BLaER1 treated with 17β-estradiol and CSF1 and Interleukin-3, amounts not matched to agents 10 nM and 100 nM (cell line): Measurements from ENCODE around the gene TK2.
A peak's percentile ranks its signal among the peaks of the same experiment; 100 is the strongest.
"Not testable (repeated sequence)": the region's sequence is repeated elsewhere in the genome, so short reads cannot be mapped to it uniquely, and the experiment has no call there.

Experiments
- H3K27ac ChIP-seq, 11 experiments: shearing (Covaris generic); formaldehyde crosslinking; 2 replicates each; pipeline ENCODE4 v1.8.1; 2022
- H3K27me3 ChIP-seq, 11 experiments: shearing (Covaris generic); formaldehyde crosslinking; 2 replicates each; pipeline ENCODE4 v1.8.1; 2022
- H3K36me3 ChIP-seq, 11 experiments: shearing (Covaris generic); formaldehyde crosslinking; 2 replicates each; pipeline ENCODE4 v1.8.1; 2022
- H3K4me1 ChIP-seq, 10 experiments: shearing (Covaris generic); formaldehyde crosslinking; 2 replicates each; pipeline ENCODE4 v1.8.1; 2022
- H3K4me2 ChIP-seq, 11 experiments: shearing (Covaris generic); formaldehyde crosslinking; 2 replicates each; pipeline ENCODE4 v1.8.1; 2022
- H3K4me3 ChIP-seq, 10 experiments: shearing (Covaris generic); formaldehyde crosslinking; 2 replicates each; pipeline ENCODE4 v1.8.1; 2022
- H3K9ac ChIP-seq, 11 experiments: shearing (Covaris generic); formaldehyde crosslinking; 2 replicates each; pipeline ENCODE4 v1.8.1; 2022
- H3K9me3 ChIP-seq, 11 experiments: shearing (Covaris generic); formaldehyde crosslinking; replicated peaks in 1 of 11; 2 replicates each; pipeline ENCODE4 v1.8.1; 2022
- H4K20me1 ChIP-seq, 11 experiments: shearing (Covaris generic); formaldehyde crosslinking; 2 replicates each; pipeline ENCODE4 v1.8.1; 2022
- Cebpa-rat ChIP-seq, 11 experiments: shearing (Covaris generic); IDR thresholded peaks; 2 replicates each; pipeline ENCODE4 v1.8.1; 2022

TK2 gene

DNA sequence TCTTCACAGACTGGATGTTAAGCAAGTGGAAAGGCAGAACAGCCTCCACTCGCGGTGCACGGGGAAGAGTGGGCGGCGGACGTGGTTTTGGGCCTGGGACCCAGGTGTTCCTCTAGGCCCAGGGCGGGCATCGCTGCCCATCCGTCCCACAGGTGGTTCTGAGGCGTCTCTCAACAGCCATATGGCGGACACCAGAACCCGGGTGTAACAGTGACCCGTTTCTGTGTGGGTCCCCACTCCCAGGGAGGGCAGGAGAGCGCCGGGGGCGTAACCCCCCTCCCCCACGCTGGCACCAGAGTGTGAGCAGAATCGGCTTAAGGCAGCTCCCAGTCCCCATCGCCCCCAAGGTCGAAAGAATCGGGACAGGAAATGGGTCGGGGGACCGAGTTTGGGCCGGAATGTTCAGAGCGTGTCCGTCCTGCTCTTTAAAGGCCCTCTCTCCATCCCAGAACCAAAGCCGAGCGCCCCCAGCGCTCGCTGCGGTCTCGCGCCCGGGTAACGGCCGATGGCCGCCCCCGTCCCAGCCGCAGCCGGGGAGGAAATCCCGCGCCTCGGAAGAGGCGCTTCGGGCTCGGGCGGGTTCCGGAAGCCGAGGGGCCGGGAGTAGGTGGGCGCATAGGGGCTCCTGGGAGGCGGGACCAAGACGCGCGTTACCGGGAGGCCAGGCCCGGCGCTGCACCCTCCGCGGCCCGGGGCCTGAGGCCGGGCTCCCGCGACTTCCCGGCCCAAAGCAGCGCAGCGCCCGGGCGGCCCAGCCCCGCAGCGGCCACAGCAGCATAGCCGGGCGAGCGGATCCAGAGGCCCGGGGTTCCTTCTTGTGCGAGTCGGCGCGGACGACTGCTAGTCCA is at the start of gene TK2:
Gene TK2, minus strand, starts transcription at position 839 of the 848 bp plus-strand sequence. Its CDS starts 61 bp downstream, at position 778.
- Histone ChIP-seq H3K36me3 (peaks cover 0 to 17% (median 5%) of the 10 kb centered on the region in 11 experiments; a peak in 13 of 22 replicates), H4K20me1 (no peaks in the 10 kb centered on the region), H3K27me3 (no peaks in the 10 kb centered on the region), H3K4me2 (peak within 1 kb of the TSS; percentile 90 to 98 (median 96)), H3K27ac (peak within 1 kb of the TSS; percentile 88 to 99 (median 99)), H3K9ac (peak within 1 kb of the TSS; percentile 89 to 98 (median 97)), H3K4me1 (peaks cover 82 to 95% (median 85%) of the 10 kb centered on the region in 10 experiments), H3K9me3 (peaks cover 0 to 6% (median 0%) of the 10 kb centered on the region in 11 experiments; a peak in 2 of 22 replicates), H3K4me3 (peak within 1 kb of the TSS; percentile 61 to 78 (median 66))
- TF ChIP-seq Cebpa-rat (IDR thresholded peaks at IDR 0.05) = no peak

DNA sequence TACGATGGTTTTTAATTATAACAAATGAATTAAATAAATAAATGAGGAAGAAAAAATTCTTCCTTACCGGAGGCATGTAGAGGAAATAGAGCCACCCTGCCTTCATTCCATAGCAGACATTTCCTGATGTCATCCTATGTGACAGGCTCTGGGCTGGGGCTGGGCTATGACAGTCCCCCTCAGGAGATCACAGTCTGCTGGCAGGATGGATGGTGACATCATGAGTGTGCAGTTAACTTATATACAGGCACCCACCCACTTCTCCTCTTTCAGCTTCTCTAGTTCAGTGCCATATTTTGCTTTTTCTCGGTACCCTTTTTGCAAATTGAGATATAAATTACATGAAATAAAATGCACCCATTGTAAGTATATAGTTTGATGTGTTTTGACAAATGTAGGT is 48.2 kb upstream of the TK2 start:
- peaks cover 34 to 70% (median 48%) of the 10 kb centered on the region in 10 experiments for H3K4me1 ChIP-seq
- H3K27ac ChIP-seq = no peak overlapping the region

DNA sequence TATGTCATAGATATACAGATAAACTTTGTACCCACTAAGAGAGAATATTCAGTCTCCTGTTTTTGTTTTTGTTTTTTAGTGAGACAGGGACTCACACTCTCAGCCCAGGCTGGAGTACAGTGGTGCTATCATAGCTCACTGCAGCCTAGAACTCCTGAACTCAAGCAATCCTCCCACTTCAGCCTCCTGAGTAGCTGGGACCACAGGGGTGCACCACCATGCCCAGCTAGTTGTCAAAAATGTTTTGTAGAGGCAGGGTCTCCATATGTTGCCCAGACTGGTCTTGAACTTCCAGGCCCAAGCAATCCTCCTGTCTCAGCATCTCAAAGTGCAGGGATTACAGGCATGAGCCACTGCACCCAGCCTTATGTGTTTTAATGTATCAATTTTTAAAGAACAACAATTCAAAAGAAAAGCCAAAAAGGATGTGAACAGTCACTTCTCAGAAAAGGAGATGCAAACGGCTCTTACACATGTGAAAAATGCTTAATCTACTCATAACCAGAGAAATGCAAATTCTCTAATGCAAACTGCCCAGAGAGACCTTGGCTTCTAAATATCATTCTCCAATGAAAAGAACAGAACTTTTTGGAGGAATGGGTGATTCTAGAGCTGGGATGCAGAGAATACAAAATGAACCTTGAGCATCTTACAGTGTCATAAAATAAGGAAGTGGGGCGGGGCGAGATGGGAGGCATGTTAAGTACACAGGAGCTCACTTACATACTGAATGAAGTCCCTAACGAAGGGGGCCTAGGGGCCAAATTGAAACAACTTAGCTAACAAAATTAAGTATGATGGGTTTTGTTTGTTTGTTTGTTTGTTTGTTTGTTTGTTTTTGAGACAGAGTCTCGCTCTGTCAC is 47.3 kb upstream of the TK2 start:
- Histone ChIP-seq H3K27ac (no peak overlapping the region), H3K9me3 (peaks cover 13 to 20% (median 16%) of the 10 kb centered on the region in 11 experiments), H3K4me2 (peak overlapping the region in 3 of 11 experiments; percentile 4 to 49 (median 45); a peak in 5 of 22 replicates), H3K36me3 (peaks cover 0 to 13% (median 0%) of the 10 kb centered on the region in 11 experiments; a peak in 3 of 22 replicates), H3K4me3 (no peak overlapping the region), H4K20me1 (no peaks in the 10 kb centered on the region), H3K27me3 (no peaks in the 10 kb centered on the region), H3K4me1 (peaks cover 26 to 61% (median 39%) of the 10 kb centered on the region in 10 experiments), H3K9ac (no peak overlapping the region)
- TF ChIP-seq Cebpa-rat (IDR thresholded peaks at IDR 0.05) = no peak

More for the DNA sequence above, 48.2 kb upstream of the TK2 start:
- H3K9ac ChIP-seq = no peak overlapping the region
- H3K27me3 ChIP-seq = no peaks in the 10 kb centered on the region
- H3K4me3 ChIP-seq = no peak overlapping the region
- peaks cover 13 to 20% (median 16%) of the 10 kb centered on the region in 11 experiments for H3K9me3 ChIP-seq
- peaks cover 0 to 13% (median 0%) of the 10 kb centered on the region in 11 experiments; a peak in 3 of 22 replicates for H3K36me3 ChIP-seq
- H3K4me2 ChIP-seq = peak overlapping the region in 3 of 11 experiments; percentile 1 to 49 (median 4); a peak in 2 of 22 replicates
- TF ChIP-seq Cebpa-rat (IDR thresholded peaks at IDR 0.05) = no peak
- no peaks in the 10 kb centered on the region for H4K20me1 ChIP-seq

GRCh38 chr16:66596559-66596958 is 46.6 kb upstream of the TK2 start:
- not testable (repeated sequence) for H3K4me3 ChIP-seq, H3K9ac ChIP-seq, H3K27ac ChIP-seq, H3K27me3 ChIP-seq, H4K20me1 ChIP-seq
- Histone ChIP-seq H3K4me2 (peak overlapping the region in 1 of 11 experiments; percentile 16; a peak in 1 of 22 replicates), H3K9me3 (peaks cover 10 to 15% (median 12%) of the 10 kb centered on the region in 11 experiments), H3K36me3 (peaks cover 0 to 10% (median 0%) of the 10 kb centered on the region in 11 experiments; a peak in 3 of 22 replicates), H3K4me1 (peaks cover 24 to 55% (median 37%) of the 10 kb centered on the region in 10 experiments)

DNA sequence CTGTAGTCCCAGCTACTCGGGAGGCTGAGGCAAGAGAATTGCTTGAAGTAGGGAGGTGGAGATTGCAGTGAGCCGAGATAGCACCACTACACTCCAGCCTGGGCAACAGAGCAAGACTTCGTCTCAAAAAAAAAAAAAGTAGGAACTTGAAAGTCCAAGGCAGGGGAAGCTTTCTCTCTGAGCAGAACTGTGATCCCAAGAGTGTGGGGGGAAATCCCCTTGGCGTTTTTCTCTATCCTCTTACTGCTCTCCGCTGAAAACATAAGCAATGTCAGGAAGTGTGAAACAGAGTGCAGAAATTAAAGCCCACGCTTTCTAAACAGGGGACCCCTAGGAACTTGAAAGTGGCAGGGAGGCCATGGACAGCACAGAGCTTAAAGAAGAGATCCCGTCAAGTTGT is 44.8 kb upstream of the TK2 start:
- Histone ChIP-seq H3K4me2 (peak overlapping the region; percentile 45 to 92 (median 65)), H3K4me1 (peaks cover 40 to 69% (median 53%) of the 10 kb centered on the region in 10 experiments), H3K27me3 (no peaks in the 10 kb centered on the region), H3K9me3 (no peaks in the 10 kb centered on the region), H3K4me3 (no peak overlapping the region), H4K20me1 (no peaks in the 10 kb centered on the region), H3K36me3 (no peaks in the 10 kb centered on the region; a peak in 1 of 22 replicates), H3K27ac (peak overlapping the region in 6 of 11 experiments; percentile 0 to 29 (median 16); a peak in 6 of 22 replicates), H3K9ac (peak overlapping the region in 4 of 11 experiments; percentile 23 to 48 (median 34); a peak in 5 of 22 replicates)
- no peak for TF ChIP-seq Cebpa-rat (IDR thresholded peaks at IDR 0.05)

GRCh38 chr16:66592814-66593213 is 42.9 kb upstream of the TK2 start:
- Histone ChIP-seq H3K27me3 (no peaks in the 10 kb centered on the region), H3K27ac (no peak overlapping the region), H3K4me2 (no peak overlapping the region), H3K36me3 (peaks cover 0 to 14% (median 0%) of the 10 kb centered on the region in 11 experiments; a peak in 2 of 22 replicates), H3K9me3 (no peaks in the 10 kb centered on the region), H4K20me1 (no peaks in the 10 kb centered on the region), H3K4me1 (peaks cover 59 to 84% (median 68%) of the 10 kb centered on the region in 10 experiments), H3K9ac (no peak overlapping the region), H3K4me3 (no peak overlapping the region)
- TF ChIP-seq Cebpa-rat (IDR thresholded peaks at IDR 0.05) = peak in 1 of 11 experiments; percentile 40; a peak in 1 of 22 replicates

DNA sequence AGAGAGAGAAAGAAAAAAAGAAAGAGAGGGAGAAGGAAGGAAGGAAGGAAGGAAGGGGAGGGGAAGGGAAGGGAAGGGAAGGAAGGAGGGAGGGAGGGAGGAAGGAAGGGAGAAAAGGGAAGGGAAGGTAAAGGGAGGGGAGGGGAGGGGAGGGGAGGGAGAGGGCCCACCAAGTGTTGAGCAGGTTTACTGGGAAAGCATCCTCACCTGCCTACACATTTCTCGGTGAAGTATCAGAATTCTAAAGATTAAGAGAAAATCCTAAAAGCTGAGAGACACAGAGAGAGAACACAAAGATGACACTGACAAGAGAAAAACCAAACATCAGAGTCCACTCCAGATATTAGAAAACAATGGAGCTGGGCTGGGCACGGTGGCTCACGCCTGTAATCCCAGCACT is 42.3 kb upstream of the TK2 start:
- Histone ChIP-seq H3K27ac (no peak overlapping the region), H3K9me3 (no peaks in the 10 kb centered on the region), H3K4me3 (no peak overlapping the region), H3K27me3 (no peaks in the 10 kb centered on the region), H3K9ac (no peak overlapping the region), H4K20me1 (no peaks in the 10 kb centered on the region), H3K4me2 (peak overlapping the region in 2 of 11 experiments; percentile 97 to 98; a peak in 1 of 22 replicates), H3K4me1 (peaks cover 65 to 84% (median 71%) of the 10 kb centered on the region in 10 experiments), H3K36me3 (peaks cover 0 to 14% (median 0%) of the 10 kb centered on the region in 11 experiments; a peak in 2 of 22 replicates)
- no peak for TF ChIP-seq Cebpa-rat (IDR thresholded peaks at IDR 0.05)

DNA sequence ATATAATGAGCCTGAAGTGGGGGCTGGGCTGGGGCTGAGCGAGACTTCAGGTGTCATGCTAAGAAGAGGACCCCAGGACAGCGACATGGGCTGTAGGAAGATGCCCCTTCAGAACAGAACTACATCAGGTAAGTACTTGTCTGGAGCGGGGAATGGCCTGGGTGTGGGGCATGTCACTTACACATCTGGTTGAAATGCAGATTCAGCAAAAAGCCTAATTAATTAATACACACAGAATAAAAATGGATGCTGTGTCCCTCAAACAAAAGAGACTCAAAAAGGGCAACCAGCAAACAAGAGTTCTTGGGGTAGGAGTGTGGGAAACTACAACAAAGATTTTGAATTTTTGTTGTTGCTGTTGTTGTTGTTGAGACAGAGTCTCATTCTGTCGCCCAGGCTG is 41.1 kb upstream of the TK2 start:
- Histone ChIP-seq H3K4me3 (peak overlapping the region in 3 of 10 experiments; percentile 68 to 72 (median 70); a peak in 3 of 20 replicates), H3K4me2 (peak overlapping the region; percentile 83 to 98 (median 91); a peak in 21 of 22 replicates)

More for the DNA sequence above, 41.1 kb upstream of the TK2 start:
- no peak for TF ChIP-seq Cebpa-rat (IDR thresholded peaks at IDR 0.05)
- Histone ChIP-seq H3K9me3 (no peaks in the 10 kb centered on the region), H3K4me1 (peaks cover 74 to 84% (median 78%) of the 10 kb centered on the region in 10 experiments), H3K27ac (peak overlapping the region in 1 of 11 experiments; percentile 89; a peak in 2 of 22 replicates), H3K9ac (peak overlapping the region in 6 of 11 experiments; percentile 8 to 85 (median 84); a peak in 7 of 22 replicates), H3K27me3 (no peaks in the 10 kb centered on the region), H4K20me1 (no peaks in the 10 kb centered on the region), H3K36me3 (peaks cover 0 to 14% (median 0%) of the 10 kb centered on the region in 11 experiments; a peak in 2 of 22 replicates)
